Endothelial cell of umbilical vein (primary cell): Measurements from ENCODE around the gene L3MBTL2. TPM values are rescaled to one million over a fixed set of nuclear protein-coding genes. Genes with fewer than 3 reads are reported as not detected.

ENCODE experiments used
- BruUV-seq: library from RNA; stranded (reverse); fragments of 400-500 nt; replicated peaks from 2 replicates; lab custom pipeline; 2021; lab: Mats Ljungman, UMichigan
- CTCF ChIA-PET: fragments of 300-600, 350-600 bp; sonication (Branson Sonifier 250); formaldehyde crosslinking; loops from one replicate; lab custom pipeline; 2021; ENCODE audit warnings: antibody characterized with exemption, inconsistent platforms; lab: Charles Lee
- POLR2A ChIA-PET: fragments of 300-600, 350-600 bp; sonication (Branson Sonifier 250); formaldehyde crosslinking; loops from one replicate; lab custom pipeline; 2021; ENCODE audit warnings: antibody characterized with exemption, inconsistent platforms; lab: Charles Lee
- DNase-seq: peaks from one replicate; pipeline ENCODE4 v3.0.0-alpha.2; 2011; ENCODE audit warnings: low read depth, low spot score
- FAIRE-seq: peaks from 2 replicates; lab custom pipeline; 2011; peaks lifted over from hg19 to GRCh38; lab: Jason Lieb, UNC
- H2AFZ ChIP-seq: 2 replicates; pipeline ENCODE4 v1.6.0; 2012; ENCODE audit warnings: low read depth, low read length, control low read depth, inconsistent platforms
- H3K27ac ChIP-seq: 2 replicates; pipeline ENCODE4 v1.5.1; 2011; ENCODE audit warnings: low read depth, mild to moderate bottlenecking, control low read depth, low read length, moderate library complexity; ENCODE audit not compliant: insufficient read depth
- H3K27me3 ChIP-seq, 2 experiments: 2 replicates each; pipeline versions ENCODE4 v1.6.0 to v1.6.1; 2011; ENCODE audit warnings: low read length in 2 of 2, mixed read lengths in 1 of 2; ENCODE audit not compliant: control insufficient read depth in 2 of 2, insufficient read depth in 2 of 2
- H3K36me3 ChIP-seq, 2 experiments: 2 replicates in 1 of 2; 3 replicates in 1 of 2; pipeline ENCODE4 v1.5.1; 2011; ENCODE audit warnings: low read length in 2 of 2, mild to moderate bottlenecking in 1 of 2, moderate library complexity in 1 of 2; ENCODE audit not compliant: control insufficient read depth in 2 of 2, insufficient read depth in 2 of 2; ENCODE audit errors: extremely low read depth in 1 of 2
- H3K4me1 ChIP-seq: 3 replicates; pipeline ENCODE4 v1.5.1; 2011; ENCODE audit warnings: mild to moderate bottlenecking, low read length; ENCODE audit not compliant: control insufficient read depth, insufficient read depth; ENCODE audit errors: extremely low read depth
- H3K4me2 ChIP-seq: 2 replicates; pipeline ENCODE4 v1.6.1; 2011; ENCODE audit warnings: low read length, control low read depth, mixed read lengths; ENCODE audit not compliant: insufficient read depth
- H3K4me3 ChIP-seq, 3 experiments: fragments of 200-600 bp in 1 of 3; sonication (generic), shearing (Covaris generic) in 1 of 3; replicated peaks in 1 of 3; 2 replicates each; pipeline ENCODE4 v1.5.1; 2011 to 2016; ENCODE audit warnings: control low read depth in 3 of 3, low read length in 3 of 3, mild to moderate bottlenecking in 2 of 3, inconsistent platforms in 1 of 3, low read depth in 1 of 3, moderate library complexity in 1 of 3; ENCODE audit not compliant: insufficient read depth in 1 of 3
- H3K79me2 ChIP-seq: 2 replicates; pipeline ENCODE4 v1.6.0; 2012; ENCODE audit warnings: low read length, inconsistent platforms; ENCODE audit not compliant: control insufficient read depth, insufficient read depth
- H3K9ac ChIP-seq: replicated peaks from 2 replicates; pipeline ENCODE3; 2011; ENCODE audit warnings: low read length, control low read depth; ENCODE audit not compliant: insufficient read depth; ENCODE audit errors: extremely low read depth
- H3K9me1 ChIP-seq: replicated peaks from 3 replicates; pipeline ENCODE4 v1.6.0; 2011; ENCODE audit warnings: mild to moderate bottlenecking, low read length; ENCODE audit not compliant: control insufficient read depth, insufficient read depth; ENCODE audit errors: extremely low read depth
- H3K9me3 ChIP-seq: replicated peaks from 2 replicates; pipeline ENCODE4 v1.5.1; 2012; ENCODE audit warnings: low read length, inconsistent platforms; ENCODE audit not compliant: control insufficient read depth, insufficient read depth
- H4K20me1 ChIP-seq: replicated peaks from 2 replicates; pipeline ENCODE3; 2011; ENCODE audit warnings: mild to moderate bottlenecking, low read length; ENCODE audit not compliant: control insufficient read depth, insufficient read depth; ENCODE audit errors: extremely low read depth
- EZH2 ChIP-seq: IDR thresholded peaks from 2 replicates; pipeline ENCODE4 v1.6.1; 2012; ENCODE audit warnings: borderline replicate concordance, low read depth, mild to moderate bottlenecking, moderate library complexity, low read length, inconsistent platforms; ENCODE audit not compliant: severe bottlenecking
- FOS ChIP-seq: IDR thresholded peaks from 2 replicates; pipeline ENCODE4 v1.6.1; 2011; ENCODE audit warnings: mild to moderate bottlenecking, low read length, moderate library complexity, borderline replicate concordance; ENCODE audit not compliant: insufficient read depth
- GATA2 ChIP-seq: IDR thresholded peaks from 2 replicates; pipeline ENCODE4 v1.7.0; 2011; ENCODE audit warnings: low read depth, mild to moderate bottlenecking, moderate library complexity, mixed read lengths, low read length; ENCODE audit not compliant: insufficient read length, insufficient read depth
- JUN ChIP-seq: IDR thresholded peaks from 2 replicates; pipeline ENCODE4 v1.6.1; 2011; ENCODE audit warnings: borderline replicate concordance, low read depth; ENCODE audit not compliant: insufficient read length, insufficient read depth
- MYC ChIP-seq: IDR thresholded peaks from one replicate; pipeline ENCODE4 v1.6.1; 2011; ENCODE audit warnings: mild to moderate bottlenecking, low read depth, low read length
- POLR2A ChIP-seq: IDR thresholded peaks from 2 replicates; pipeline ENCODE4 v1.6.1; 2012; ENCODE audit warnings: low read depth, mild to moderate bottlenecking, control low read depth, low read length
- POLR2AphosphoS5 ChIP-seq: IDR thresholded peaks from 2 replicates; pipeline ENCODE4 v1.6.1; 2012; ENCODE audit warnings: low read depth, mild to moderate bottlenecking, control low read depth, low read length, moderate library complexity; ENCODE audit not compliant: insufficient read depth
- dilution Hi-C: fragments of 300-500 bp; cut with MboI; formaldehyde crosslinking; loops from one replicate; pipeline ENCODE4 v1.15.0; 2019; ENCODE audit warnings: low sequenced_read_pairs; ENCODE audit not compliant: extremely low pct_ligation_motif_present
- intact Hi-C: fragments of 100-400 bp; cut with micrococcal nuclease; formaldehyde crosslinking; loops from one replicate; pipeline ENCODE4 v1.10.0; 2022
- microRNA-seq: library from miRNA; unstranded; fragments of <30 nt; microRNA quantifications from one replicate; pipeline ENCODE4 v1.2.0, GENCODE V29; 2021; ENCODE audit warnings: borderline number of aligned reads, borderline replicate concordance
- polyA plus RNA-seq, 4 experiments: library from polyadenylated mRNA; depleted of rRNA in 3 of 4; stranded (reverse) in 3 of 4; unstranded in 1 of 4; fragments of >200 nt; gene quantifications; 2 replicates each; pipeline versions ENCODE4 v1.2.1 to v1.2.3, GENCODE V29; 2011 to 2012; ENCODE audit warnings: missing spikeins in 1 of 4
- small RNA-seq: library from RNA; depleted of rRNA; stranded (forward); fragments of <200 nt; gene quantifications from one replicate; pipeline ENCODE3, GENCODE V24; 2012; ENCODE audit warnings: low replicate concordance, low read depth; ENCODE audit not compliant: insufficient read depth, insufficient read length
- total RNA-seq: library from RNA; stranded (reverse); gene quantifications from 2 replicates; pipeline ENCODE4 v1.2.3, GENCODE V29; 2021
- TF ChIP-seq, protein P1 (sequence below), 2 donors: IDR thresholded peaks; 1 replicate in 1 of 2; 2 replicates in 1 of 2; pipeline ENCODE4 v1.5.1; 2011; ENCODE audit warnings: low read length in 2 of 2, mild to moderate bottlenecking in 2 of 2, moderate library complexity in 2 of 2, control low read depth in 1 of 2, inconsistent platforms in 1 of 2, low read depth in 1 of 2; ENCODE audit not compliant: insufficient read depth in 1 of 2; ENCODE audit errors: extremely low read depth in 1 of 2
- TF ChIP-seq, protein P2 (sequence below): IDR thresholded peaks from 2 replicates; pipeline ENCODE4 v1.6.1; 2011; ENCODE audit not compliant: insufficient read depth, insufficient read length

L3MBTL2 gene
- total and polyA plus RNA-seq, 2 donors (not counting 3 experiments of a cell fraction or from before 2014, with no cell fraction given), result 28.2 to 34.9 TPM

DNA sequence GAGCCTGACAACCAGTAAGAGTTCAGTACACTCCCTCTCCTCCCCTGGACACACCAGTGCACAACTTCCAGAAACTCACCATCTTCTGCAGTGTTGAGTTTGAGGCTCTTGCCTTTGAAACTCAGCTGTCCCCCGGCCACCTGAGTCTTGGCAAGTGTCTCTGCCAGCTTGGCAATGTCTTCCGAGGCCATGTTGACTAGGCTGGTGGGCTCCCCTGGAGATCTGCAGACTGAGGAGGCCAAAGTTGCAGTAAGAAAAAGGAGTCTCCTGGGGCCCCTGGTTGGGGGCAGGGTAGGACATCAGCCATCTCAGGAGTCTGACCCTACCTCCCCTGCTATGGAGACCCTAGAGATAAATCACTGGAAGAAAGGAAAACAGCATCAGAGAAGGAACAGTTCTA, 75.7 kb downstream of the L3MBTL2 start:
- Histone ChIP-seq H3K27me3 (no peaks in the 10 kb centered on the region), H3K4me1 (peaks cover 14% of the 10 kb centered on the region), H3K9ac (no peak overlapping the region), H2AFZ (no peak overlapping the region), H3K4me3 (no peak overlapping the region), H3K79me2 (peaks cover 81% of the 10 kb centered on the region), H3K9me3 (no peaks in the 10 kb centered on the region), H3K9me1 (no peaks in the 10 kb centered on the region), H3K36me3 (peaks cover 11 to 21% of the 10 kb centered on the region in 2 experiments), H4K20me1 (no peaks in the 10 kb centered on the region), H3K4me2 (no peak overlapping the region), H3K27ac (no peak overlapping the region)
- DNase-seq (no peak), FAIRE-seq (no peak)
- intact Hi-C loops (no loop called here), dilution Hi-C loops (no loop called here)
- ChIA-PET CTCF (interaction anchor here (1.1 to 2.5 kb wide), 2 partner anchors 16 to 21 kb away, joined by 4 to 16 read pairs; partner anchors contain the start of gene ZC3H7B), POLR2A (interaction anchor here (0.5 to 0.6 kb wide), 2 partner anchors 21 to 135 kb away, joined by 3 read pairs; no protein-coding TSS in a partner anchor)
- TF ChIP-seq GATA2, result no peak
- TF ChIP-seq POLR2AphosphoS5, result no peak
- TF ChIP-seq, protein P1, sequence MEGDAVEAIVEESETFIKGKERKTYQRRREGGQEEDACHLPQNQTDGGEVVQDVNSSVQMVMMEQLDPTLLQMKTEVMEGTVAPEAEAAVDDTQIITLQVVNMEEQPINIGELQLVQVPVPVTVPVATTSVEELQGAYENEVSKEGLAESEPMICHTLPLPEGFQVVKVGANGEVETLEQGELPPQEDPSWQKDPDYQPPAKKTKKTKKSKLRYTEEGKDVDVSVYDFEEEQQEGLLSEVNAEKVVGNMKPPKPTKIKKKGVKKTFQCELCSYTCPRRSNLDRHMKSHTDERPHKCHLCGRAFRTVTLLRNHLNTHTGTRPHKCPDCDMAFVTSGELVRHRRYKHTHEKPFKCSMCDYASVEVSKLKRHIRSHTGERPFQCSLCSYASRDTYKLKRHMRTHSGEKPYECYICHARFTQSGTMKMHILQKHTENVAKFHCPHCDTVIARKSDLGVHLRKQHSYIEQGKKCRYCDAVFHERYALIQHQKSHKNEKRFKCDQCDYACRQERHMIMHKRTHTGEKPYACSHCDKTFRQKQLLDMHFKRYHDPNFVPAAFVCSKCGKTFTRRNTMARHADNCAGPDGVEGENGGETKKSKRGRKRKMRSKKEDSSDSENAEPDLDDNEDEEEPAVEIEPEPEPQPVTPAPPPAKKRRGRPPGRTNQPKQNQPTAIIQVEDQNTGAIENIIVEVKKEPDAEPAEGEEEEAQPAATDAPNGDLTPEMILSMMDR (IDR thresholded peaks at IDR 0.05; ENCODE audit: extremely low read depth in 1 of 2, insufficient read depth in 1 of 2, low read depth in 1 of 2, low read length in 2 of 2), result no peak
- no peak for TF ChIP-seq FOS
- no peak for TF ChIP-seq MYC
- TF ChIP-seq JUN, result no peak
- TF ChIP-seq POLR2A, result no peak
- no peak for TF ChIP-seq EZH2
- TF ChIP-seq, protein P2, sequence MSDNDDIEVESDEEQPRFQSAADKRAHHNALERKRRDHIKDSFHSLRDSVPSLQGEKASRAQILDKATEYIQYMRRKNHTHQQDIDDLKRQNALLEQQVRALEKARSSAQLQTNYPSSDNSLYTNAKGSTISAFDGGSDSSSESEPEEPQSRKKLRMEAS, result no peak
- no TSS peak for BruUV-seq

Small RNAs within 50 kb of the gene (microRNA-seq; reads per million reads assigned to microRNA genes)
- not detected for gene MIR6889

Small RNAs within 50 kb of the gene (small RNA-seq; reads per million reads assigned to genes)
- gene MIR6889 (not detected), gene RNU6-375P (not detected)

Other genes starting within 250 kb of the L3MBTL2 start
- gene EP300, start 112.7 kb upstream of the L3MBTL2 start, total RNA-seq, result 63.0 and 66.7 TPM in 2 replicates
- 18.7 and 24.4 TPM in 2 replicates for gene EP300, start 112.7 kb upstream of the L3MBTL2 start, polyA plus RNA-seq
- gene CHADL, start 35.6 kb downstream of the L3MBTL2 start, total RNA-seq, result 0.69 and 2.1 TPM in 2 replicates
- 1.1 and 2.1 TPM in 2 replicates for gene CHADL, start 35.6 kb downstream of the L3MBTL2 start, polyA plus RNA-seq
- gene RANGAP1, start 80.9 kb downstream of the L3MBTL2 start, total RNA-seq, result 154 and 169 TPM in 2 replicates
- 177 and 182 TPM in 2 replicates for gene RANGAP1, start 80.9 kb downstream of the L3MBTL2 start, polyA plus RNA-seq
- 89.6 and 95.9 TPM in 2 replicates for gene ZC3H7B, start 96.2 kb downstream of the L3MBTL2 start, total RNA-seq
- gene ZC3H7B, start 96.2 kb downstream of the L3MBTL2 start, polyA plus RNA-seq, result 66.8 and 72.7 TPM in 2 replicates
- 2.2 and 2.9 TPM in 2 replicates for gene TEF, start 176.6 kb downstream of the L3MBTL2 start, total RNA-seq
- gene TEF, start 176.6 kb downstream of the L3MBTL2 start, polyA plus RNA-seq, result 4.0 and 5.3 TPM in 2 replicates
- 39.4 and 44.7 TPM in 2 replicates for gene TOB2, start 241.5 kb downstream of the L3MBTL2 start, total RNA-seq
- 21.7 and 23.2 TPM in 2 replicates for gene TOB2, start 241.5 kb downstream of the L3MBTL2 start, polyA plus RNA-seq